Measurements from ENCODE around the gene SRRM3.
"Not testable (repeated sequence)": the region's sequence is repeated elsewhere in the genome, so short reads cannot be mapped to it uniquely, and the experiment has no call there.

SRRM3 gene

GRCh38 chr7:76225379-76225778 lies 23.7 kb downstream of the SRRM3 start:
- no peak for TF ChIP-seq CTCF (IDR thresholded peaks at IDR 0.05; ENCODE audit: insufficient read depth, missing control alignments)
- DNase-seq (ENCODE audit: insufficient read length, low spot score) (no peak), FAIRE-seq (no peak)

GRCh38 chr7:76225951-76226350 lies 24.3 kb downstream of the SRRM3 start:
- DNase-seq (ENCODE audit: insufficient read length, low spot score), result no peak
- no peak for FAIRE-seq
- TF ChIP-seq CTCF (IDR thresholded peaks at IDR 0.05; ENCODE audit: insufficient read depth, missing control alignments), result no peak

- FAIRE-seq; DNase-seq (ENCODE audit: insufficient read length, low spot score): not testable (repeated sequence)
Measured at GRCh38 chr7:76226878-76227423, 25.3 kb downstream of the SRRM3 start.

GRCh38 chr7:76230214-76230613 lies 28.5 kb downstream of the SRRM3 start:
- FAIRE-seq (no peak), DNase-seq (ENCODE audit: insufficient read length, low spot score) (no peak)
- TF ChIP-seq CTCF (IDR thresholded peaks at IDR 0.05; ENCODE audit: insufficient read depth, missing control alignments), result no peak

- TF ChIP-seq CTCF (IDR thresholded peaks at IDR 0.05; ENCODE audit: insufficient read depth, missing control alignments), result no peak
- FAIRE-seq, result no peak
Measured at GRCh38 chr7:76231071-76231470, 29.4 kb downstream of the SRRM3 start.

GRCh38 chr7:76231583-76231982 lies 29.9 kb downstream of the SRRM3 start:
- DNase-seq (ENCODE audit: insufficient read length, low spot score) (no peak), FAIRE-seq (no peak)
- TF ChIP-seq CTCF (IDR thresholded peaks at IDR 0.05; ENCODE audit: insufficient read depth, missing control alignments), result no peak

More at GRCh38 chr7:76231071-76231470, 29.4 kb downstream of the SRRM3 start:
- no peak for DNase-seq (ENCODE audit: insufficient read length, low spot score)

GRCh38 chr7:76232698-76233097 lies 31.0 kb downstream of the SRRM3 start:
- TF ChIP-seq CTCF (IDR thresholded peaks at IDR 0.05; ENCODE audit: insufficient read depth, missing control alignments), result no peak
- no peak for DNase-seq (ENCODE audit: insufficient read length, low spot score)
- no peak for FAIRE-seq
